ENCODE data around the gene IFITM2. TPM values are rescaled to one million over a fixed set of nuclear protein-coding genes. Genes with fewer than 3 reads are reported as not detected.

IFITM2 gene
- total RNA-seq, 1 experiment from 2014 or later: 4.2 TPM

DNA sequence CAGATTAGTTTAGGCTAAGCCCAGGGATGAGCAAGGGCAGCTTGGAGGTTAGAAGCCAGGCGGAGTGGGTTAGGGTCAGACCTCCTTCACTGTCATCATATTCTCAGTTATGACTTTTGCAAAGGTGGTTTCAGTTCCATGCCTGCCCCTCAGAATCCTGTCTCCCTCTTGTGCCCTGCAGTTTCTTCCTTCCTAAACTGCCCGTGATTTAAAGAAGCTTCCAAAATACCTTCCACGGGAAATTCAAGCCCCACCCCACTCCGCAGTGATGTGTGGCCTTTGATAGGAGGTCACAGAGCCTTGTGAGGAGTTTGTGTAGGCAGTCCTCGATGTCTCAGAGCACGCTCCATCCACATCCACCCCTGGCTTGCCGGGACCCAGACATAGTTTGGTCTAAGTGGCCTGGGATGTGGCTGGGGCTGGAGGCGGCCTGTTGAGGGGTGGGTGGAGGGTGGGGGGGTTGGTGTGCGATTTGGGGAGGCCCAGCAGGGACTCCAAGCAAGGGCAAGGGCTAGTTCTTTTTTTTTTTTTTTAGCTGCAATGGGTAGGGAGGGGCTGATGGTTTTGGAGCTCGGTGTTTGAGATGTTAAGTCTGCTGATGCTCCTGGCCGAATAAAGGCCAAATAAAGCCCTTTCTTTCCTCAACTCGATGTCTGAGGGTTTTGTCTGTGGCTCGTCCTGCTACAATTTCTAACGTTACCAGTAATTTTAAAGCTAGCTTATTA, 4.6 kb downstream of the IFITM2 start:
- no peaks in the 10 kb centered on the region for H3K36me3 ChIP-seq (ENCODE audit: low read depth)
- no peak overlapping the region for H3K27ac ChIP-seq
- intact Hi-C loops (cut with micrococcal nuclease; ENCODE audit: unreplicated experiment): no loop called here
- H3K4me2 ChIP-seq: no peak overlapping the region
- H3K4me3 ChIP-seq: no peak overlapping the region
- TF ChIP-seq EZH2 (IDR thresholded peaks at IDR 0.05; ENCODE audit: low read depth): no peak
- TF ChIP-seq CTCF (conservative IDR thresholded peaks at IDR 0.05): no peak
- H3K4me1 ChIP-seq (replicated peaks; ENCODE audit: insufficient read depth): peaks cover 10% of the 10 kb centered on the region
- DNase-seq: no peak
- H4K20me1 ChIP-seq (ENCODE audit: insufficient read depth): no peaks in the 10 kb centered on the region
- H3K79me2 ChIP-seq (ENCODE audit: low read depth): no peaks in the 10 kb centered on the region
- no peaks in the 10 kb centered on the region for H3K27me3 ChIP-seq (ENCODE audit: insufficient read depth, low read depth)
- H3F3A ChIP-seq (ENCODE audit: insufficient read depth, low read depth): peaks cover 6% of the 10 kb centered on the region; the same call in 1 of the 2 replicates
- POLR2A ChIA-PET (ENCODE audit: unreplicated experiment): interaction anchor here (0.6 kb wide), 1 partner anchor 22 kb away, joined by 5 read pairs; no protein-coding TSS in a partner anchor
- no peak overlapping the region for H2AFZ ChIP-seq
- BruUV-seq (replicated peaks): no TSS peak
- no peaks in the 10 kb centered on the region for H3K9me3 ChIP-seq (ENCODE audit: insufficient read depth, low read depth)
- no peaks in the 10 kb centered on the region for H3K9me2 ChIP-seq (ENCODE audit: insufficient read depth)
- CTCF ChIA-PET: interaction anchor here (0.6 kb wide), 1 partner anchor 75 kb away, joined by 13 read pairs; the partner anchor contains the start of gene PSMD13

GRCh38 chr11:313304-313786, 5.7 kb downstream of the IFITM2 start:
- BruUV-seq (replicated peaks): no TSS peak
- Histone ChIP-seq H3K4me2 (no peak overlapping the region), H3K4me3 (no peak overlapping the region)

More at GRCh38 chr11:313304-313786, 5.7 kb downstream of the IFITM2 start:
- Histone ChIP-seq H3K36me3 (ENCODE audit: low read depth) (no peaks in the 10 kb centered on the region), H3K79me2 (ENCODE audit: low read depth) (no peaks in the 10 kb centered on the region), H3K27me3 (ENCODE audit: insufficient read depth, low read depth) (no peaks in the 10 kb centered on the region), H3F3A (ENCODE audit: insufficient read depth, low read depth) (peaks cover 6% of the 10 kb centered on the region; the same call in 1 of the 2 replicates), H4K20me1 (ENCODE audit: insufficient read depth) (no peaks in the 10 kb centered on the region), H3K27ac (no peak overlapping the region), H3K9me3 (ENCODE audit: insufficient read depth, low read depth) (no peaks in the 10 kb centered on the region), H2AFZ (no peak overlapping the region), H3K9me2 (ENCODE audit: insufficient read depth) (no peaks in the 10 kb centered on the region), H3K4me1 (replicated peaks; ENCODE audit: insufficient read depth) (peaks cover 10% of the 10 kb centered on the region)
- intact Hi-C loops (cut with micrococcal nuclease; ENCODE audit: unreplicated experiment): no loop called here
- TF ChIP-seq EZH2 (IDR thresholded peaks at IDR 0.05; ENCODE audit: low read depth): no peak
- no peak for TF ChIP-seq CTCF (conservative IDR thresholded peaks at IDR 0.05)
- no peak for DNase-seq
- CTCF ChIA-PET: no interaction called here
- POLR2A ChIA-PET (ENCODE audit: unreplicated experiment): no interaction called here

All from PC-9 (cell line).